Adrenal gland (tissue), 5 donors: ENCODE results near the gene COQ7.

Experiments
- CTCF ChIP-seq, 6 experiments: fragments of 450-650 bp in 4 of 6; fragments of 200-600 bp in 2 of 6; sonication (generic) in 1 of 6; IDR thresholded peaks; 1 replicate in 5 of 6; 2 replicates in 1 of 6; pipeline versions ENCODE4 v1.5.1 to v1.8.0; 2016 to 2021; ENCODE audit warnings: antibody characterized with exemption in 6 of 6, mild to moderate bottlenecking in 2 of 6, moderate library complexity in 1 of 6
- POLR2A ChIP-seq, 2 donors: fragments of 450-650 bp; IDR thresholded peaks; one replicate each; pipeline ENCODE4 v1.6.1; 2017; ENCODE audit warnings: antibody characterized with exemption in 2 of 2, mild to moderate bottlenecking in 2 of 2, moderate library complexity in 1 of 2
- donor health status: DM: no; HTN: no; CAD: no.

- no peak for TF ChIP-seq CTCF (IDR thresholded peaks at IDR 0.05)
- TF ChIP-seq POLR2A (IDR thresholded peaks at IDR 0.05) = no peak
Measured at GRCh38 chr16:19031738-19032137, 35.7 kb upstream of the COQ7 start.
